Erythroblast (primary cell): Measurements from ENCODE around the gene DAPK2.

Experiments
- GATA1 ChIP-seq: IDR thresholded peaks from 2 replicates; pipeline ENCODE4 v1.6.1; 2011; ENCODE audit warnings: low read depth, mild to moderate bottlenecking, control low read depth, low read length, moderate library complexity
- POLR2A ChIP-seq: IDR thresholded peaks from 2 replicates; pipeline ENCODE4 v1.6.1; 2011; ENCODE audit warnings: mild to moderate bottlenecking, low read length

DNA sequence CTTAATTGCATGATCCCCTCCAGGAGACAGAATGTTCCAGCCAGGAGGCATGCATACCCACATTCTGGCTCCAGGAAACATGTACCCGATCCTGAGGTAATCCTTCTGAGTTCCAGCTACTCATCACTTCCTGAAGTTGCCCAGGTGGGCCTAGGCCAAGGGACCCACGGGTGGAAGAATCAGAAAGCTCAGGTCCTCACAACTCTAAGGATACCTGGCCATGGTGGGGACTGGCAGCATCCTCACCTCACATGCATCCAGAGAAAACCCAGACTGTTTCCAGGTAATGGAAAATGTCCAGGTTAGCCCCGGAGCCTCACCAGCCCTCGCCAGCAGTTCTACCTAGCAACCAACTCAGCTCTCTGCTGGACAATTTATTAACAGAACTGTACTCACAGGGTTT is 78.2 kb downstream of the DAPK2 start:
- TF ChIP-seq POLR2A = no peak
- TF ChIP-seq GATA1 = no peak
